HEK293T (cell line): ENCODE measurements around the gene RPA3.

Experiments used
- ARNT ChIP-seq: fragments of 450-650 bp; IDR thresholded peaks from 2 replicates; pipeline ENCODE4 v1.6.1; 2017; ENCODE audit warnings: mild to moderate bottlenecking
- BHLHE40 ChIP-seq: fragments of 450-650 bp; IDR thresholded peaks from 2 replicates; pipeline ENCODE4 v1.6.1; 2016; ENCODE audit warnings: mild to moderate bottlenecking, moderate library complexity, borderline replicate concordance
- ELF4 ChIP-seq: fragments of 450-650 bp; IDR thresholded peaks from 2 replicates; pipeline ENCODE4 v1.6.1; 2017; ENCODE audit warnings: antibody characterized with exemption
- L3MBTL2 ChIP-seq: fragments of 450-650 bp; conservative IDR thresholded peaks from 2 replicates; pipeline ENCODE4 v1.6.1; 2016; ENCODE audit warnings: mild to moderate bottlenecking
- LEF1 ChIP-seq: fragments of 450-650 bp; IDR thresholded peaks from 2 replicates; pipeline ENCODE4 v1.6.1; 2017; ENCODE audit warnings: mild to moderate bottlenecking, borderline replicate concordance
- PKNOX1 ChIP-seq: fragments of 450-650 bp; IDR thresholded peaks from 2 replicates; pipeline ENCODE4 v1.6.1; 2016
- SP1 ChIP-seq: fragments of 450-650 bp; IDR thresholded peaks from 2 replicates; pipeline ENCODE4 v1.6.1; 2017
- SUZ12 ChIP-seq: fragments of 450-650 bp; IDR thresholded peaks from 2 replicates; pipeline ENCODE4 v1.6.1; 2016; ENCODE audit warnings: mild to moderate bottlenecking
- ZNF384 ChIP-seq: fragments of 450-650 bp; IDR thresholded peaks from 2 replicates; pipeline ENCODE4 v1.6.1; 2016

- TF ChIP-seq SUZ12 (no peak), ZNF384 (no peak), BHLHE40 (no peak), L3MBTL2 (no peak), SP1 (no peak), PKNOX1 (no peak), ELF4 (no peak), LEF1 (no peak), ARNT (no peak)
Observed at GRCh38 chr7:7628476-7628875, 89.9 kb downstream of the RPA3 start.
